HT-29 (cell line): Measurements from ENCODE around the gene PLA2G4B. TPM values are rescaled to one million over a fixed set of nuclear protein-coding genes. Genes with fewer than 3 reads are reported as not detected.
A peak's percentile ranks its signal among the peaks of the same experiment; 100 is the strongest.
"Not testable (repeated sequence)": the region's sequence is repeated elsewhere in the genome, so short reads cannot be mapped to it uniquely, and the experiment has no call there.

Experiments
- DNase-seq: peaks from one replicate; pipeline ENCODE4 v3.0.0-alpha.2; 2015; ENCODE audit warnings: low spot score
- total RNA-seq: library from RNA; depleted of rRNA; stranded (reverse); fragments of >200 nt; shearing (Covaris generic); gene quantifications from 2 replicates; pipeline ENCODE4 v1.2.3, GENCODE V29; 2014

Gene PLA2G4B
- total RNA-seq, 1 experiment from 2014 or later = 4.6 TPM

DNA sequence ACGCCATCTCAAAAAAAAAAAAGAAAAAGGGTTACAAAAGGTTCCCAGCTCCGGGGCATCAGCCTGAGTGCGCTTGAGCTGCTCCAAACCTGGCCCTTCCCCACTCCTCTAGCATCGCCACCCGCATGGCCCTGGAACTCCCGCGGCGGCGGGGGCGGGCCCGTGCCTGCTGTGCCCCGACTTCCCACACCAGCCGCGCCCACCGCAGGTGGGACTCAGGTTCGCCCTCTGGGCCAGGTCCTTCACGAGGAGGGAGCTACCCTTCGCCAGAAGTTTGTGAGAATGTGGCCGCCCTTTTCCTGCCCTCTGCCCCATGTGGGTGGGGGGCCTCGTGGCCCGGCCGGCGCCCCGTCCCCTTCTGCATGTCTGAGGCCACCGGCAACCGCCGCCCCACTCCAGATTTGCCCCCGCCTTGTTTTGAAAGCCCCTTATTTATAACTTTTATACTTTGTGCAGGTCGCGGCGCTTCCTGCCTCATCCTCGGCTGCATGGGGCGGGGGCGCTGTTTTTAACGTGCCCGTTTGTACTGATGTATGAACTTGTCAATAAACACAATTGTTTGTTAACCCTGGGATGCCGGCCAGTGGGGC is 11.3 kb upstream of the PLA2G4B start:
- DNase-seq = peak; percentile 12

DNA sequence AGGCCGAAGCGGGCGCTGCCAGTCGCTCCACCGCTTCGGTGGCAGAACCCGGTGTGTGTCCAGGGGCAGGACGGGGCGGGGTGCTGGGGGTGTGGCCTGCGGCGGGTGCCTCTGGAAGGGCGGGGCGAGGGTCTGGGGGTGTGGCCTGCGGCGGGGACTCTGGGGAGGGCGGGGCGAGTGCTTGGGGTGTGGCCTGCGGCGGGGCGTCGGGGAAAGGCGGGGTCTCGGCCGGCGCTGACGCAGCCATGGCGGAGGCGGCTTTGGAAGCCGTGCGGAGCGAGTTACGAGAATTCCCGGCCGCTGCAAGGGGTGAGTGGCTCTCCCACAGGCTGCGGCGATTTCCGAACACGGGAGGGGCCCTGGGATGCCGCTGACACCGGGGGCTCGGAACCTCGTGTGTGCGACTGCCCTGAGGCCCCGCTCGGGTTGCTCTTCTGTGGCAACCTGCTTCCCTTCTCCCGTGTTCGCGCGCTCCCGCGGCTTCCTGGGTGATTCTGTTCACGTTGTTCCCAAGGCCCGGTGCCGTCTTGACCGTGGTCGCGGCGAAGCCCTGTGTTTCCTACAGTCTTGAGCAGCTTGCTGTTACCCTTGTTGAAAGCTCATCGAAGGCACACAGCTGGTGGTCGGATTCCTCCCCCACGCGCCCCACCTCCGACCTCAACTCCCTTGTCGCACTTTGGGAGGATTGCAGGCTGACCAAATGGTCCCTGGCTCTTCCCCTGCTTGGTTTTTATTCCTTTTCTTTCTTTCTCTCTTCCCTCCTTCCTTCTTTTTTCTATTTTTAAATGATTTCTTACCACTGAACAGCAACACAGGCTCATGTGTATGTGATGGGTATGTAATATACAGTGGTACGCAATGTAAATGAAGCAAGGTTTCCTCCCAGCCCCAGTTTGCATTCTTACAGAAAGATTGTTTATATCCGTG is 10.5 kb upstream of the PLA2G4B start, which contains the start of gene JMJD7:
TSS of gene JMJD7 (plus strand) at position 213 of the 927 bp plus-strand sequence. CDS start at position 246, 33 bp downstream.
- DNase-seq = peak; percentile 91

DNA sequence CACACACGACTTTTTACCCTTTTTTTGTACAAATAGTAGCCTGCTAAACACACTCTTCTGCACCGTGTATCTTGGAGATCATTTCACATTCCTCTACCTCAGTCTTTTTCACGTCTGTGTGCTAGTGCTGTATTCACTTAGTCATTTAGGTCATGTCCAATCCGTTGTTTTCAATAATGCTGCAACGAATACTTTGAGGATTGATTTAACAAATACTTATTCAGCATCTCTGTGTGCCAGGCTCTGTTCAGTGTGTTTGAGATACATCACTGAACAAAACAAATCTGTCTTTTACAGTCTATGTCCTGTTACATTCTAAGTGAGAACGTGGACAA is 9.9 kb upstream of the PLA2G4B start:
- no peak for DNase-seq

DNA sequence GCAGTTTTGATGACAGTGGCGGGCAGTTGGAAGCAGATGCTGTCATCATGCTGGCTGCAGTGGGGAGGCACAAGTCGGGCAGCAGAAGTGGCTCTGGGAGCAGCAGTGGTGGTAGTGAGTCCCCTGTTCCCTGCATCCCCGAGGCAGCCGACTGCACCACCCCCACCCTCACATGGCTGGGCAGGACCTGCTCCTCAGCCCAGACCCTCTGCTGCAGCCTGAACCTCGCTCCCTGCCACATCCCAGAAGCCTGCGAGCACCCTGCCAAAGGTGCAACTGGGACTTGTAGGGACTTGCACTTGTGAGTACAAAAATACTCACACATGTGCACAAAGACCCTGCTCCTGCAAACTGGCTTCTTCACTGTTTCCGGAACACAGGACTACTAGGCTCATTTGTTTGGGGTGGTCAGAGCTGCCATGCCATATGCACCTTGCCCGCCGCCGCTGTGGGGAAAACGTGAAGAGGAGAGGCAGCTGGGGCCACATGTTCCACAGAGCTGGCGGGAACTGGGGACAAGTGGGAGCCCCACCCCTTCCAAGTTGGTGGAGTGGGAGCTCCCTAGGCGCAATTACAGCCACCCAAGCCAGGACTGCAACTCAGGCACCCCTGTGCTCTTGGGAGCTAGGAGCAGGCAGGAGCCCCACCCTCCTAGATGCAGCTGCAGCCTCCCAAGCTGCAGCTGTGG is 8.5 kb upstream of the PLA2G4B start:
- no peak for DNase-seq

DNA sequence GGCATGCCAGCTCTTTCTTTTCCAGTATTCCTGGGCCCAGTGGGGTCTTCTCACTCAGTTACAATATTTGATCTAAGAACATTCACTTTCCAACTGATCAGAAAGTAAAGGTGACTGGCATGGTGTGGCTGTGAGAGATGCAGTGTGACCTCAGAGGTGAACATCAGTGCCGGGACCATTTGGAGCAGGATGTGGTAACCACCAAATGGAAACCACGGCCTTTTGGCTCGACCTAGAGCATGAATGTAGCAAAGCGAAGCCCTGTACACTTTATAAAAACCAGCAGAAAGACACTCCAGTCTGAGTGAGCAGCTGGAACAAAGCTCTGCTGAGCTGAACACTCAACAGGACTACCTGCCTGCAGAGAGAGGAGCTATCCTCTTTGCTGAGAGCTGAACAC is 7.4 kb upstream of the PLA2G4B start:
- not testable (repeated sequence) for DNase-seq

DNA sequence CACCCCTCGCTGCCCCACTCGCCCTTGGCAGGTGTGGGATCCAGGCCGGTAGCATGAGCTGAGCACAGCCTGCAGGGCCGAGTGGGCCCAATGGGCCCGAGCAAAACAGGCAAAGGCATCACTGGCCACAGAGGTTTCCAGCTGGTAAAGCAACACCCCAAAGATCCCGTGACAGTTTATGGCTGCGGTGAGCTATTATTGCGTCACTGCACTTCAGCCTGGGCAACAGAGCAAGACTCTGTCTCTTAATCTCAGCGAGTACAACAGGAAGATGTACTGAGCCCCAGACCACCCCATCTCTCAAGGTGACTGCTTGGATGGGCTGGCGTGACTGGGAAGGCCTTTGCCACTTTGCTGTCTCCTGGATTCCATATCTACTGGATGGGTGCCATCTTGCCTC is 6.4 kb upstream of the PLA2G4B start:
- DNase-seq = no peak

DNA sequence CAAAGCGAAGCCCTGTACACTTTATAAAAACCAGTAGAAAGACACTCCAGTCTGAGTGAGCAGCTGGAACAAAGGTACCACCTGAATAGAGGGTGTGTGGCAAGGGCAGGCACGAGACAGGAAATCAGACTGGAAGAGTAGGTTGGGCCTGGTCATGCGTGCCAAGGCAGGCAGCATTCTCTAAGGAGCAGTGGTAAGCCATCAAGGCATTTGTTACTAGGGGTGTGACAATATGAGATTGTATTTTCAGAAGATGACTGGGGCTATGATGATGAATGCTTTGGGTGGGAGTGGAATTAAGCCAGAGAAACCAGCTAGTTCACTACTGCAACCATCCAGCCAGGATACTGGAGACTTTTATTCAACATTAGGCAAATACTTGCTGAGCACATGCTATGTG is 5.8 kb upstream of the PLA2G4B start:
- peak; percentile 20 for DNase-seq

DNA sequence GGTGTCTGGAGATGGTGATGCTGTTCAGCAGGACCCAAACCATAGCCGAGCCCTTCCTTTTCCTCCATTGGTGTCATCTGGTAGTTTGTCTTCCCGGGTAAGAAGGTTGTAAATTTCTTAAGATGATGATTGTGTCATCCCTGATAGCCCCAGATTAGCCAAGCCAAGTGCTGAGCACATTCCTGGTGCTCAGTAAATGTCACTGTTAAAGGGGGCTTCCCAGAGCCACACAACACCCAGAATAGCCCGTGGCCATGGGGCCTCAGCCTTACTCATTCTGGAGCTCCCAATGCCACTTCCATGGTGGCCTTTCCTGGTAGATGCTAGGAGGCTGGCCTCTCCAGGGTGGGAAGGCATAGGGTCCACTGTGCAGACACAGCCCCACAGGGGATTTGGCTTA is 4.6 kb upstream of the PLA2G4B start:
- no peak for DNase-seq

DNA sequence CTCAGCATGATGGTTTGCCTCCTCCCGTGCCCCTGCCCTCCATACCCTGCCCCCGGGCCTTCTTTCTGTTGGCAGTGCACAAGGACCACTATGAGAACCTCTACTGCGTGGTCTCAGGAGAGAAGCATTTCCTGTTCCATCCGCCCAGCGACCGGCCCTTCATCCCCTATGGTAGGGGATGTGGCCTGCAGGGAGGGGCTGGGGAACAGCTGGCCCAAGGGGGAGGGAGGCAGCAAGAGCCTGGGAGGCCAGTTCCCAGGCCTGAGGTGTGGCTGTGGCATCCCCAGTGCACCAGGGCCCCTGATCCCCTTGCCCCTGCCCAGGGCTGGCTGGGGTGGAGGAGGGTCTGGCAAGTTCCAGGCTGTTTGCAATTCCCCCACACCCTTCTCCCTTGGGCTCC is 2.6 kb upstream of the PLA2G4B start:
- DNase-seq = no peak

DNA sequence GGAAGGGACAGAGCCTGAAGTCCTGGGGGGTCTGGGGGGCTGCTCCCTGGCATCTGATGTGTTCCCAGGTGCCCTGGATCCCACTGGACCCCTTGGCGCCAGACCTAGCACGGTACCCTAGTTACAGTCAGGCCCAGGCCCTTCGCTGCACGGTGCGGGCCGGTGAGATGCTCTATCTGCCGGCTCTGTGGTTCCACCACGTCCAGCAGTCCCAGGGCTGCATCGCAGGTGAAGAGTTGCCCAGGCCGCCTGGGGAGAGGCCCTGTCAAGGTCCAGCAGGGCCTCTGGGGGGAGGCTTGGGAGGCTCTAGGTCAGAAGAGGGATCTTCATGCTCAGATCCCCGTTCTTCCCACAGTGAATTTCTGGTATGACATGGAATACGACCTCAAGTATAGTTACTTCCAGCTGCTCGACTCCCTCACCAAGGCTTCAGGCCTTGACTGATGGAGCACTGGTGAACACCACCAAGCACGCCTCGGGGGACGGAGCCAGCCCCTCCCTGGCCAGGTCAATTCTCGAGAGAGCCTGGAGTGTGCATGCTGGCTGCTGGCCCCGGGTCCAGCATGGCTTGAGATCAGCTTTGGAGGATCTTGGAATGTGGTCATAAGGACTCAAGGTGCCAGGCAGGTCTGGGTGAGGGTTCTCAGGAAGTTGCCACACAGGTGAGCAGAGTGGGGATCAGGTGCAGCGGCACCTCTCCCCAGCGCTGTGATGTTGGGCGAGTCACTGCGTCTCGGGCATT is 1.8 kb upstream of the PLA2G4B start:
- DNase-seq = no peak

DNA sequence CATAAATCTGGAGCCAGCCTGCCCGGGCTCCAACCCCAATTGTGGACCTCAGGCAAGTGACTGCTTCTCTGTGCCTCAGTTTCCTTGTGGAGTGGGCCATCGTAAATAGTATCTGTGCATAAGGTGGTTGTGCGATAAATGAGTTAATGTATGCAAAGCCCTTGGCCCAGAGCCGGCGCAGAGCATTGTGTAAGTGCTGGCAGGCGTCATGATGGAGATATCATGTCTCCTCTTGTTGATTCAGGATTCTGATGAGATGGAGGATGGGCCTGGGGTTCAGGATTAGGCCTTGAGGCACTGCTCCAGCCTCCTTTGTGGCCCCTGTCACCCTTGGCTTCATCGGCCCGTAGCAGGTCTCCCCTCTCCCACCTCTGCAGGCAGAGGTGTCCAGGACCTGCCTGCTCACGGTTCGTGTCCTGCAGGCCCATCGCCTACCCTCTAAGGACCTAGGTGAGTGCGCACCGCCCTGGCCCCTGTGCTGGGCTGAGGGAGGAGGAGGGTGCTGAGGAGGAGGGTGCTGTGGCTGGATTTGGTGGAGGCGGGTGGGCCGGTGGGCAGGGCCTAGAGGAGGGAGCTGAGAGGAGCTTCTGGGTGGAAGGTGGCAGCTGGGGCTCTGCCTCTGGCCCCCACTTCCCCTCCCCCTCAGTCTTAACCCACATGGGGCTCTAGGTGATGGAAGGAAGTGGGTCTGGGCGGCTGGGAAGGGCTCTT is 1.3 kb downstream of the PLA2G4B start:
- DNase-seq = no peak

DNA sequence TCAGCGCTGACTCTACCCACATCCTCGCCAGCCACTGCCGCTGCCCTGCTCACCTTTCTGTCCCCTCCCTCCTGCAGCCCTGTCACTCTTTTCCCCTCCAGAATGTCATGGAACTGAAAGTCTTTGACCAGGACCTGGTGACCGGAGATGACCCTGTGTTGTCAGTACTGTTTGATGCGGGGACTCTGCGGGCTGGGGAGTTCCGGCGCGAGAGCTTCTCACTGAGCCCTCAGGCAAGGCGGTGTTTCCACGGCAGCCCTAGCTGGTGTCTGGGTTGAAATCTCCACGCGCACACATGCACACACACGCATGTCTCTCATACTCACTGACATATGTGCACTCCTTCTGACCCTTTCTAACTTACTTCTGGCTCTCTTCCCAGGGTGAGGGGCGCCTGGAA is 2.0 kb downstream of the PLA2G4B start:
- DNase-seq = no peak

DNA sequence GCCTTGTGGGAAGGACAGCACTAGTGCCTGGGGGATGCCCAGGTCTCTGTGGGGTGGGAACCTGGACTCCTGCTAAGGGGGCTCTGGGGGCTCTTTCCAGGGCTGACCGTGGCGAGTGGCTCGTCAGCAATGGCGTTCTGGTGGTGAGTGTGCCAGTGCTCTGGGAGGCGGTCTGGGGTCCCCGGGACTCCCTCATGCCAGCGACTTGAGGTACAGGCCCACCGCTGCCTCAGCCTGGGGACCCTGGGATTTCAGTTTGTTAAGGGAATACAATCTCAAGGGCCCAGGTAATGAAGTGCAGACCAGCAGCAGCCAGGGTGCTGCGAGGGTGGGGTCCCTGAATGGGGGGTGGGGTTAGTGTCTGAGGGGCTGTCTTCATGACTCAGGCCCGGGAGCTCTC is 2.5 kb downstream of the PLA2G4B start:
- DNase-seq = no peak

DNA sequence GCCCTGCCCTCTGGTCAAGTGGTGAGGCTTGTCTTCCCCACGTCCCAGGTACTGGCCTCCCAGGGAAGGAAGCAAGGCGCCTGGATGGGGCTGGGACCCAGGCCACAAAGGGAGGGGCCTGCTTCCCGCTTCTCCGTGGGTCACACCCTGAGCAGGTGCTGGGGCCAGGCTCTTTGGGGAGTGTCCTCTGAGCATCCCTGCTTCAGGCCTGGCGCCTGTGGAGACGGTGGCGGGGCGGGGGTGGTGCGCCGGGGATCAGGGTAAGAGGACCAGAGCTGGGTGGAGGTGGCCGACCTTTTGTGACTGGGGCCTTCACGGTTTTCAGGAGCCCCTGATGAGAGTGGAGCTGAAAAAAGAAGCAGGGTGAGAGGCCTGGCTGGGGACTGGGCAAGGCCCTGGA is 3.6 kb downstream of the PLA2G4B start:
- DNase-seq = no peak

DNA sequence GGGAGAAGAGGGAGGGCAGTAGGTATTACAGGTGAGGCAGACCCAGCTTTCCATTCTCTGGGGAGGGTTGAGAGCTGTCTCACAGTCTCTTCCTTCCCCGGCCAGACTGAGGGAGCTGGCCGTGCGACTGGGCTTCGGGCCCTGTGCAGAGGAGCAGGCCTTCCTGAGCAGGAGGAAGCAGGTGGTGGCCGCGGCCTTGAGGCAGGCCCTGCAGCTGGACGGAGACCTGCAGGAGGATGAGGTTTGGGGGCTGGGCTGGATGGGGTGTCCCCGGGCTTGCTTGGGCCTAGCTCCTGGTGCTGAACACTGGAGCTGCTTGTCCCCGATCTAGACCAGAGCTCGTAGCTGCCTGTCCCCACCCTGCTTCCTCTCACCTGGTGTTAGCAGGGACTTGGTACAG is 4.9 kb downstream of the PLA2G4B start:
- no peak for DNase-seq

DNA sequence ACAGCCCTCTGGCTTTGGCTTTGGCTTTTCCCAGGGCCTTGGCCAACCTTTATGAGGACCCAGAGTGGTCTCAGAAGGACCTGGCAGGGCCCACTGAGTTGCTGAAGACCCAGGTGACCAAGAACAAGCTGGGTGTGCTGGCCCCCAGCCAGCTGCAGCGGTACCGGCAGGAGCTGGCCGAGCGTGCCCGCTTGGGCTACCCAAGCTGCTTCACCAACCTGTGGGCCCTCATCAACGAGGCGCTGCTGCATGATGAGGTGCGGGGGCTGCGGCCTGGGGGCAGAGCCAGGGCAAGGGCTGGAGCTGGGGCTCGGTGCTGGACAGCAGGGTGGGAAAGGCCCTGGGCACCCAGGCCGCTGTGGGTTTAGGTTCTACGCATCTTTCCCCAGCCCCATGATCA is 6.2 kb downstream of the PLA2G4B start:
- DNase-seq = no peak

DNA sequence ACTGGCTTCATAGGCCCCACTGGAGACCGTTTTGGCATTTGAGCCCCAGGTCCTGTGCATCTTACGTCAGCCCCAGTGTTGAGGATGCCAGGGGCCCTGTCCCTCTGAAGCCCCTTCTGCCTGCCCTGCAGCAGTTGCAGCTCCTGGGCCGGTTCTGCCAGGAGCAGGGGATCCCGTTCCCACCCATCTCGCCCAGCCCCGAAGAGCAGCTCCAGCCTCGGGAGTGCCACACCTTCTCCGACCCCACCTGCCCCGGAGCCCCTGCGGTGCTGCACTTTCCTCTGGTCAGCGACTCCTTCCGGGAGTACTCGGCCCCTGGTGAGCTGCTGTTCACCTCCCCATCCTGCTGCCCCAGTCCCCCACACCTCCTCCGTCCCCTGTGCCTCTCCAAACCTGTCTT is 8.6 kb downstream of the PLA2G4B start:
- DNase-seq = no peak

DNA sequence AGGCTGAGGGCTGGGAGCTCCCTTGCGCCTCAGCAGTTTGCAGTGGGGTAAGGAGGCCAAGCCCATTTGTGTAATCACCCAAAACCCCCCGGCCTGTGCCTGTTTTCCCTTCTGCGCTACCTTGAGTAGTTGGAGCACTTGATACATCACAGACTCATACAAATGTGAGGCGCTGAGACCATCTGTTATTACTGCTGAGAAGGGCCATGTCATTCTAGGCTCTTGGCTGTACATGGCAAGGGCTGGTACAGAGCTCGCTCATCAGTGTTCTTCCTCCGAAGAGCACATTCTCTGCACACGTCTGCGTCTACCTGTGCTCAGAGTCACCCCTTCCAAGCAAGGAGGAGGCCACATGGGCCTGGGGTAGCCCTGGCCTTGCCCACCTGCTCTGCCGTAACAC is 9.3 kb downstream of the PLA2G4B start:
- DNase-seq = no peak

DNA sequence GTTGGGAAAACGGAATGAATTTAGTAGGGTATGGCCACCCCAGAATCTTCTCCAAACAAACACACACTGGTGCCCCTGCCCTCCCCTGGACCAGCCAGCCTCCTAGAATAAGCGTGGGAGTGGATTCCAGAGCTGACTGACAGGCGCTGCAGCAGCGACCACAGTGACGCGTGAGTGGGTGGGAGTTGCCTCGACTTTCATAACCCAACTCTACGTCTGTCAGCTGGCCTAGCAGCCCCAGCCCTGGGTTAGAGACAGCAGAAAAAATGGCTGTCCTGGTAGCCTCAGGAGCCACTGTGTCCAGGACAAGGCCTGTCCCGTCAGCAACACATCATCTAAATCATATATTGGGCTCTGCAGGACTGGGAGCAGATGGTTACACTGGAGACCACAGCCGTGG is 10.0 kb downstream of the PLA2G4B start:
- no peak for DNase-seq

DNA sequence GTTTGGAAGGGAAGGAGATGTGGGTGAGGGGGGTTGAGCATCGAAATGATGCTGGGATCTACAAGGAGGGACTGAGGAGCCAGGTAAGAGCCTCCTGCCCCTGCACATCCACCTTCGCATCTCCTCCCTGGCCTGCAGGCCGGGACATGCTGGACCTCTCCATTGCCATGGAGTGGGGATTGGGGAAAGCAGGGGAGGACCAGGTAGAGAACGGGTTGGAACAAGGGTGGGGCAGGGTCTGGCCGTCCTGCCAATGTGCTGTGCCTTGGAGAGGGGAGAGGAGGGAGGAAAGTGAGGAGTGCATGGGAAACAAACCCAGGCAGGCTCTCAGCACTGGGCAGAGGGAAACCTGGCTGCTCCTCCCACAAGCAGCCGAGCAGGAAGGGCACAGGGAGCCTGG is 10.6 kb downstream of the PLA2G4B start:
- no peak for DNase-seq

DNA sequence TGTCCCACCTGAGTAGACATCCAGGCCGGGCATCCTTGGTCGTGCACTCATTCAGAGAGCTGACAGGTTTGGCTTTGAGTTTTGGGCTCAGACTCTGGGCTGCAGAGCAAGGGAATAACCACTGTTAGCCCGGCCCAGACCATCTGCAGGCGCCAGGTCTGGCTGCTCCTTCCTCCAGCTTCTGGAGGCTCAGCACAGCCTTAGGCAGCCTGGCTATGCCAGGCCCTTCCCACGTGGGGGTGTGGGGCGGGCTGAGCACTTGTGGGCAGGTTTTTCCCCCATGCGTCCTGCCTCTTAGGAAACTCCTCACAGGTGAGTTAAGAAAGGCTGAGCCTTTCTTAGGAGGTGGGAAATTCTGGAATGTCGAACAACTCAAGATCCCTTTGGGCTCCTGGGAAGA is 11.2 kb downstream of the PLA2G4B start:
- no peak for DNase-seq
